HG02623 (cell line): ENCODE data around the gene PDE6B.

Experiments
- ATAC-seq: cut with Tn5 transposase; IDR thresholded peaks from one replicate; pipeline ENCODE4 v1.9.1; 2021; ENCODE audit warnings: moderate library complexity; ENCODE audit not compliant: unreplicated experiment

Gene PDE6B

DNA sequence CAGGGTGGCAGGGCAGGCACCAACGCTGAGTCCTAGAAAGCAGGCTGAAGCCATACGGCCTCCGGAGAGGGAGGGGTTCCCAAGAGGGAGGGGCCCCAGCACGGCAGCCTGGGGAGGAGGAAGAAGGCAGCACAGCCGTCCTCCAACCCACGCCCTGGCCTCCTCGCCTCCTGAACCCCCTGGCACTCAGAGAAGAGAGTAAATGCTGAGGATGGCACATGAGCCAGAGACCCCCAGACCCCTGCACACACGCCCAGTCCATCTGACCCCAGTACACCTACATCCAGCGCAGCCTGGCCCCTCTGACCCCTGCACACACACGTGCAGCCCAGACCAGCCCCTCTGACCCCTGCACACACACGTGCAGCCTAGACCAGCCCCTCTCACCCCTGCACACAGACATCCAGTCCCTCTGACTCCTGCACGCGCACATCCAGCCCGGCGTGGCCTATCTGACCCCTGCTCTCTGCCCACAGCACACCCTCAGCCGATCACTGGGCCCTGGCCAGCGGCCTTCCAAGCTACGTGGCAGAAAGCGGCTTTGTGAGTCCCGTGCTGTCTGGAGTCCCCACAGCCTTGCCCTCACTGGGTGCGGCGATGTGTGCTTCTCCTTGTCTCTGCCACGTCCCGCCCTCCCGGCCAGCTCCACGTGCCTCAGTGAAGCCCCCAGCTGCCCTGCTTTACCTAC lies 30.2 kb downstream of the PDE6B start:
- ATAC-seq: no peak

DNA sequence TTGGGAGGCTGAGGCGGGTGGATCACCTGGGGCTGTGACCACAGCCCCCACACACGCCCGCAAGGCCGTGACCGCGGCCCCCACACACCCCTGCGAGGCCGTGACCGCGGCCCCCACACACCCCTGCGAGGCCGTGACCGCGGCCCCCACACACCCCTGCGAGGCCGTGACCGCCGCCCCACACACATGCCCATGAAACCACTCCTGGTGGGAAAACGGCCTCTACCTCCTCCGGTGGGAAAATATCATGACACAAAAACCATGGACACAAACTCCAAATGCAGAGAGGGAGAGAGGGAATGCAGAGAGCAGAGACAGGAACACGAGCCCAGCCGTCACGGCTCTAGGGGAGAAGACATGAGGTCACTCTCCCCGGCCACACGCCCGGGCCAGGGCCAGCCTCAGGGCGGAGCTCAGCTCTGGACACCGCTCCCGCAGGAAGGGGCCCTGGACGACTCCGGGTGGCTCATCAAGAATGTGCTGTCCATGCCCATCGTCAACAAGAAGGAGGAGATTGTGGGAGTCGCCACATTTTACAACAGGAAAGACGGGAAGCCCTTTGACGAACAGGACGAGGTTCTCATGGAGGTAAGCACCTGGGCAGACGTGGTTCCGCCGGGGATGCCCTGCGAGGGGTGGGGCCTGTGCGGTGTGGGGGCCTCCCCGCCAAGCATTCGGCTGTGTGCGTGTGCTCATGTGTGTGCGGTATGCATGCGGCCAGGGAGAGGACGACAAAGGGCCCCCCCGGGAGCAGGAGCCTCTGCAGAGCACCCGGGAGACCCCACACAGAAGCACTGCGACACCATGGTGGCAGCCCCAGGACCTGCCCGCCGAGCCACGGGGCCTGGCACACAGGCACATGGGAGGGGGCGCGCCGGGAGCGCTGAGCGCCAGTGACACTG lies 31.3 kb downstream of the PDE6B start:
- no peak for ATAC-seq

DNA sequence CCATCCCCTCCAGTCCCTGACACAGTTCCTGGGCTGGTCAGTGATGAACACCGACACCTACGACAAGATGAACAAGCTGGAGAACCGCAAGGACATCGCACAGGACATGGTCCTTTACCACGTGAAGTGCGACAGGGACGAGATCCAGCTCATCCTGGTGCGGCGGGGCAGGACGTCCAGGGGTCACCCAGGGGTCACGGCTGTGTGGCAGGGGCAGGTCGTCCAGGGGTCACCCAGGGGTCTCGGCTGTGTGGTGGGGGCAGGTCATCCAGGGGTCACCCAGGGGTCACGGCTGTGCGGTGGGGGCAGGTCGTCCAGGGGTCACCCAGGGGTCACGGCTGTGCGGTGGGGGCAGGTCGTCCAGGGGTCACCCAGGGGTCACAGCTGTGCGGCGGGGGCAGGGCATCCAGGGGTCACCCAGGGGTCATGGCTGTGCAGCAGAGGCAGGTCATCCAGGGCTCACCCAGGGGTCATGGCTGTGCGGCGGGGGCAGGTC lies 32.0 kb downstream of the PDE6B start:
- no peak for ATAC-seq

DNA sequence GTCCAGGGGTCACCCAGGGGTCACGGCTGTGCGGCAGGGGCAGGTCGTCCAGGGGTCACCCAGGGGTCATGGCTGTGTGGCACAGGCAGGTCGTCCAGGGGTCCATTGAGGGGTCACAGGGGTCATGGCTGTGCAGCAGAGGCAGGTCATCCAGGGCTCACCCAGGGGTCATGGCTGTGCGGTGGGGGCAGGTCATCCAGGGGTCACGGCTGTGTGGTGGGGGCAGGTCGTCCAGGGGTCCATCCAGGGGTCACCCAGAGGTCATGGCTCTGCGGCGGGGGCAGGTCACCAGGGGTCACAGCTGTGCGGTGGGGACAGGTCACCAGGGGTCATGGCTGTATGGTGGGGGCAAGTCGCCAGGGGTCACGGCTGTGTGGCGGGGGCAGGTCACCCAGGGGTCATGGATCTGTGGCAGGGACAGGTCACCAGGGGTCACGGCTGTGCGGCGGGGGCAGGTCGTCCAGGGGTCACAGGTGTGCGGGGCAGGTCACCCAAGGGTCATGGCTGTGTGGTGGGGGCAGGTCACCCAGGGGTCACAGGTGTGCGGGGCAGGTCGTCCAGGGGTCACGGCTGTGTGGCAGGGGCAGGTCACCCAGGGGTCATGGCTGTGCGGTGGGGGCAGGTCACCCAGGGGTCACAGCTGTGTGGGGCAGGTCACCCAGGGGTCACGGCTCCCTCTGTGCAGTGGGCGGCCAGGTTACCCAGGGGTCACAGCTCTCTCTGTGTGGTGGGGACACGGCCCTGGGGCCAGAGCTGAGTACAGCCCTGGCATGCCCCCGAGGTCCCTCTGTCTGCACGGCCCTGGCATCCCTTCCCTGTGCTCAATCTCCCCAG lies 32.7 kb downstream of the PDE6B start:
- no peak for ATAC-seq

DNA sequence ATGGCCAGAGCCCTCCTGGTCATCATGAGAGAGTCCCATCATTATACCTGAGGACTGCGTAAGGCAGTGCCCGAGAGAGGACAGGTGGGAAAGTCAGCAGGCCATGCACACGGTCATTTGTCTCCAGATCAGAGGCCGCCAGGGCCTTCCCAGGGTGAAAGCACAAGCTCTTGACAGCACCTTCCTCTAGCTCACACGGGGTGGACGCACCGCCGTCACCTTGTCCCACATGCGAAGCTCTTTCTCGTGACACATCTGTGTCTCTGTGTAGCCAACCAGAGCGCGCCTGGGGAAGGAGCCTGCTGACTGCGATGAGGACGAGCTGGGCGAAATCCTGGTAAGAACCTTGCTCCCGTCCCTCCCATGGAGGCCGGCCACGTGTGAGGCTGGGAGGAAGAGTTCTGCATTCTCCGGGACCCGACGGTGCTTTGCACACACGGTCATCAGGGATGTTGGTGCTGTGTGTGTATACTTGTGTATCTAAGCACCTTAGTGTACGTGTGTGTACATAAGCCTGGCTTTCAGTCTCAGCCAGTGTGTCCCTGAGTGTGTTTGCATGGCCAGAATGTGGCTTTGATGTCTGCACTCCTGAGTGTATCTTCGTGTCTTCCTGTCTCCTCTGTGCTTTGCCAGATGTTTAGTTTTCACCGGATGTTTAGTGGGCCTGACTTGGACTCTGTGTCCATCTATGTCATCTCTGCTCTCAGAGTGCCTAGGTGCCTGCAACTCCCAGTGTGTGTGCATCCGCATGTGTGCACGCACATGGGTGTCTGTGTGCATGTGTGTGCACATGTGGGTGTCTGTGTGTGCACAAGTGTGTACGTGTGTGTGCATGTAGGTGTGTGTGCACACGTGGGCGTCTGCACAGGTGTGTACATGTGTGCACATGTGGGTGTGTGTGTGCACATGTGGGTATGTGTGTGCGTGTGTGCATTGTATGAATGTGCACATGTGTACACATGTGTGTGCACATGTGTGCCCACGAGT lies 33.6 kb downstream of the PDE6B start:
- no peak for ATAC-seq

DNA sequence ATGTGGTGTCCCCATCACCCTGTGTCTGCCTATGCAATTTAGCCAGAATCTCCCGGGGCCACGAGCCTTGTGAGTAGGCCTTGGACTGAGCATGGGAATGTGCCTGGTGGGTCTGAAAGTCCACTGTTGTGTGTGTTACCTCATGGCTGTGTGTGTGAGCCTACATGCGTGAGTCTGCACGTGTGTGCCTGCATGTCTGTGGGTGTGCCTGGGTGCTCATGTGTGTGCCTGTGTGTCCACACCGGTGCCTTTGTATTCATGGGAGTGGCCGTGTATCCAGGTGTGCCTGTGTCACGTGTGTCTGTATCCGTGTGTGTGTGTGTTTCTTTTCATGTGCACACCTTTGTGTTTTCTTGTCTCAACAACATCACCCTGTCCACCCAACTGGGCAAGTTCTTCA lies 34.5 kb downstream of the PDE6B start:
- no peak for ATAC-seq

DNA sequence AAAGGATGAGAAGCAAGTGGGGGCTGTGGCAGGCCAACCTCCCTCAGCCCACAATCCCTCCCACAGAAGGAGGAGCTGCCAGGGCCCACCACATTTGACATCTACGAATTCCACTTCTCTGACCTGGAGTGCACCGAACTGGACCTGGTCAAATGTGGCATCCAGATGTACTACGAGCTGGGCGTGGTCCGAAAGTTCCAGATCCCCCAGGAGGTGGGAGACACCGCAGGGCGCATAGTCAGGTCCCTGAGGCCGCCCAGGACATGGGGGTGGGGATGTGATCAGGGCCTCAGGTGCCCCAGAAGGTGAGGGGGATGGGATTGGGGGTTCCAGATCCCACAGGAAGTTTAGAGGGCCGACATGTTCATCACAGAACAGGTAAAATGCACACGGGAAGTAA lies 35.0 kb downstream of the PDE6B start:
- ATAC-seq: no peak

DNA sequence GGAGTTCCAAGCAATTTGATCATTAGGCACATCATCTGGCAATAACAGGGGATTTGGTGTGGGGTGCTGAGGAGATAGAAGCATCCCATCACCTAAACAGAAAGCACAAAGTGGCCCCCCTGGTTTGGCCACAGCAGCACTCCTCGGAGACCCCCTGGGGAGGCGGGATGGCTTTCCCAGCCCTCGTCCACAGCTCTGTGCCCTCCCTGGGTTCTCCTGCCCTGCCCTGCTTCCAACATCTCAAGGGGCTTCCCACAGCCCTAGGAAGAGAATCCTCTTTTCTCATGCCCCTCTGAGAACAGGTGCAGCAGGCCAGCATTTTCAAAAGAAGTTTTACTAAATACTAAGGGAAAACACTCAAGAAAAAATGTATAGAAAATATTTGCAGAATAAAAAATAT lies 35.9 kb downstream of the PDE6B start:
- no peak for ATAC-seq

DNA sequence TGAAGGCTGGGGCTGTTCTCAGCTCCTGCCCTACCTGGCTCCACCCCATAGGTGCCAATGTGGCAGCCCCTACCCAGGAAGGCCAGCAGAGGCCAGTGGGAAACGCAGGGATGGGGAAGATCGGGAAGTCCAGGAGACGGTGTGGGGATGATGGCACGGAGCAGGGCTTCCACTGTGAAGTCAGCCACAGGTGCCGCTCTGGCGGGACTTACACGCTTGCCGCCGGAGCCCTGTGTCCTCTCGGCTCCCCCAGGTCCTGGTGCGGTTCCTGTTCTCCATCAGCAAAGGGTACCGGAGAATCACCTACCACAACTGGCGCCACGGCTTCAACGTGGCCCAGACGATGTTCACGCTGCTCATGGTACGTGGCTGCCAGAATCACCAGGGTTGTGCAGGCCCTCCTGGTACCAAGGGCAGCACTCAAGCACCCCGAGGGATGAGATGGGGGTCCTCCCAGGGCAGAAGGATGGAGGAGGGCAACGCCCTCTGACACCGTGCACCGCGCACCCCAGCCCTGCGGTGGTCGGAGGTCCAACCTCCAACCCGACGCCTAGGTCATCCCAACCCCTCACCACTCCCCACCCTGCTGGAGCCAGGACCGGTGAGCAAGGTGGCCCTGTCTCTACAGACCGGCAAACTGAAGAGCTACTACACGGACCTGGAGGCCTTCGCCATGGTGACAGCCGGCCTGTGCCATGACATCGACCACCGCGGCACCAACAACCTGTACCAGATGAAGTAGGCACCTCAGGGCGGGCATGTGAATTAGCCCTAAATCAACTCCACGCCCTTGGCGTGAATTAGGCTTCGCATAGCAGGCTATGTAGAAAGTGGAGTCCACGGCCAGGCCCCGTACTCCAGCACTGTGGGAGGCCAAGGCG lies 36.7 kb downstream of the PDE6B start:
- ATAC-seq: no peak

DNA sequence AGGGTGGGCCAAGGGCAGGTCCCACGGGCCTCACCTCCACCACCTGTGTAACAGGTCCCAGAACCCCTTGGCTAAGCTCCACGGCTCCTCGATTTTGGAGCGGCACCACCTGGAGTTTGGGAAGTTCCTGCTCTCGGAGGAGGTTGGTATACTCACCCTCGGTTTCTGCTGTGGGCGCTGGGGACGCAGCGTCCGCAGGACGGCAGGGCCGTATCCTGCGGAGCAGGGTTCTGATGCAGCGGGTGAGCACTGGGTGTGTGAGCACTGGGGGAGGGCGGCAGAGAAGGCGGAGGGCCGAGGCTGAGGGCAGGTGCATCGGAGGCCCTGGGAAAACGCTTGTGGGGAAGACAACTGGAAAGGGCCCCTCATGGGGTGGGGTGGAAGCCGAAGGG lies 37.7 kb downstream of the PDE6B start:
- no peak for ATAC-seq

DNA sequence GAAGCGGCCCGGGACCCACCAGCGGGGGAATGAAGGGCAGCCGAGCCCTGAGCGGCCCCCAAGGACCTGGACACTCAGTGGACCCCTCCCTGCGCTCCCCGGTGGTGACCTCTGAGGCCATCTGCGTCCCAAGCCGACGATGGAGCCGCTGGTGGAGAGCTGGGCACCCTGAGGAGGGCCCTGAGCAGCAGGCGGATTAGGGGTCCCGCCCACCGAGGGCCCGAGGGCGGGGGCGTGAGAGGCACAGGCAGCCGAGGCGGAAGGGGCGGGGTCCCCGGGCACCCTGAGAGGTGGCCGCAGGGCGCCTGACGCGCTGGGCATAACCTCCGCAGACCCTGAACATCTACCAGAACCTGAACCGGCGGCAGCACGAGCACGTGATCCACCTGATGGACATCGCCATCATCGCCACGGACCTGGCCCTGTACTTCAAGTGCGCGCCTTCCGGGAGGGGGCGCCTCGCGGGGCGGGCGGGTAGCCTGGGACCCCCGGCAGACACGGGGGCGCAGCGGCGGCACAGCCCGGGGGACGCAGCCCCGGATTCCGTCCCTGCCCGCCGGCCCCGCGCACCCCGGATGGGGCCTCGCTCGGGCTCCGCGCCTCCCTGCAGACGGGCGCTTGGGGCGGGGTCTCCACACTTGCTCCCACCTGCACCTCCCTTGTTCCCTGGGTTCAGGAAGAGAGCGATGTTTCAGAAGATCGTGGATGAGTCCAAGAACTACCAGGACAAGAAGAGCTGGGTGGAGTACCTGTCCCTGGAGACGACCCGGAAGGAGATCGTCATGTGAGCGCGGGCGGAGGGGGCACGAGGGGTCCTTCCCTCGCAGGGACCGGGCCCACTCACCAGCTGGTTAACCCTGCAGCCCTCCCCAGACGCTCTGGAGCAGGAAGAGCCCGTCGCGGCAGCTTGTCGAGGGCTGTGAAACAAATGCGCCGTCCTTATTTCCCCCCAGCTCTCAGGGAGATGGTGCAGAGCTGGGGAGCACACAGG lies 38.4 kb downstream of the PDE6B start:
- ATAC-seq: no peak

DNA sequence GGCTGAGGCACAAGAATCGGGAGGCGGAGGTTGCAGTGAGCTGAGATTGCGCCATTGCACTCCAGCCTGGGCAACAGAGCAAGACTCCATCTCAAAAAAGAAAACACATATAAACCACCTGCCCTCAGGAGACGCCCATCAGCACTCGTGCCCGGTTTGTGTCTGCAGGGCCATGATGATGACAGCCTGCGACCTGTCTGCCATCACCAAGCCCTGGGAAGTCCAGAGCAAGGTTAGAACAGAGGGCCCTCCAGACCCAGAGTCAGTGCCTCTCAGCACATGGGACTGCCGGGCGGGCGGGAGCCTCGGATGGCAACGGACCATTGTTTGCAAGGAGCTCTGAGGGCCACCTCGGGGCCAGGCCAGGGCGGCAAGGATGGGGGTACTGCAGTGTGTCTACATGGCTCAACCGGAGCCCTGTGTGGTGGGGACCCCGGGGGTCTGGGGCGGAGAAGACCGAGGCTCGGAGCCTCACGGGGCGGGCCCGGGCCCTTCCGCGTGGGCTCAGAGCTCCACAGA lies 39.4 kb downstream of the PDE6B start:
- ATAC-seq: no peak

DNA sequence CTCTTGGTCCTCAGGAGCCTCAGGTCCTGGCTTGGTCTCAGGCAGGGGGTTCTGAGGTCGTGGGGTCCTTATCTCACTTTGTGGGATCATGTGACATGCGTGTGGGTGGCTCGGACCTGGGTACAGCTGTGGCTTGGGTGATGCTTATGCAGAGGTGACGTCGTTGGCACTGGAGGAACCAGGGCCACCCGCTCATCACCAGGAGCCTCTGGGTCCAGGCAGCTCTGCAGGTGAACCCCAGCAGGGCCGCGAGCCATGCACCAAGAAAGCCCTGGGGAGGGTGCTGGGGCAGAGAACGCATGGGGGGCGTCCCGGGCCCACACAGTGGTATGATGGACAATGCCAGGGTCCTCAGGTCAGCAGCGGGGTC lies 40.0 kb downstream of the PDE6B start:
- ATAC-seq: no peak

DNA sequence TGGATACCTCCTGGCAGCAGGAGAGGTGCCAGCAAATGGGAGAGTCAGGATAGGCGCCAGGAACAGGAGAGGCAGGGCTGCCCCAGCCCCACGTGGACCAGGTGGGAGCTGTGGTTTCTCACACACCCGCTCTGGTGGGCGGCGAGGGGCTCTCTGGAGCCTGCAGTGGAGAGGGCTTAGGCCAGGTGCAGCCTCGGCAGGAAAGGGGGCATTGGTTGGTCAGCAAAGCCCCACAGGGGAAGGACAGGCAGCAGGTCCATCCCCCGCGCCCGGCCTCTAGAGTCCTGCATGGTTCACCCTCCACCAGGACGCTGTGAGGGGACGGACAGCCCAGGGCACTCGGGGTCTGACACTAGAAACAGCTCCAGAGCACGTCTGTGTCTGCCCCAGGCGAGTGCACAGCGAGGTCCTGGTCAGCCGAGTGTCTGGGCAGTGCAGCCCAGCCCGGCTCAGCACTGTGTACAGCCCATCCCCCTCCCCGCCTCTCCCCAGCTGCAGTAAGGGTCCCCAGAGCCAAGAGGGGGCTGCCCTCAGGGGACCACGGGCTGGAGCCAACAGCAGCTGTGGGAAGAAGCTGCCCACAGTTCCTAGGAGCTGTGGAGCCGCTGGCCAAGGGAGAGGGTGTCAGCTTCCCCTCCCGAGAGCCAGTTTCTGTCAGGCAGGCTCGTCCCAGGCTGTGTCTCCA lies 40.5 kb downstream of the PDE6B start:
- ATAC-seq: no peak

DNA sequence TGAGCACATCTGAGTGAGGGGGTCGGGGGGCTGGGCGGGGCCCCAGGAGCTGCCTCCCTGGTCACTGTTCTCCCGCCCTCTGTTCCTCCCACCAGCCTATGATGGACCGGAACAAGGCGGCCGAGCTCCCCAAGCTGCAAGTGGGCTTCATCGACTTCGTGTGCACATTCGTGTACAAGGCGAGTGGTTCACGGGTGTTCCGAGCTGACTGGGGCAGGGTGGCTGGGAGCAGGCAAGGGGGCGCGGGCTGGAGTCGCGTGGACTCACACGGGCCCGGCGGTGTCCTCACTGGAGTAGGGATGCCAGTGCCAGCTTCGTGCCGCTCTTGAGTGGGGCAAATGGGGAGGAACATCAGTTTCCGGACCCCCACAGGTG lies 41.0 kb downstream of the PDE6B start:
- no peak for ATAC-seq

DNA sequence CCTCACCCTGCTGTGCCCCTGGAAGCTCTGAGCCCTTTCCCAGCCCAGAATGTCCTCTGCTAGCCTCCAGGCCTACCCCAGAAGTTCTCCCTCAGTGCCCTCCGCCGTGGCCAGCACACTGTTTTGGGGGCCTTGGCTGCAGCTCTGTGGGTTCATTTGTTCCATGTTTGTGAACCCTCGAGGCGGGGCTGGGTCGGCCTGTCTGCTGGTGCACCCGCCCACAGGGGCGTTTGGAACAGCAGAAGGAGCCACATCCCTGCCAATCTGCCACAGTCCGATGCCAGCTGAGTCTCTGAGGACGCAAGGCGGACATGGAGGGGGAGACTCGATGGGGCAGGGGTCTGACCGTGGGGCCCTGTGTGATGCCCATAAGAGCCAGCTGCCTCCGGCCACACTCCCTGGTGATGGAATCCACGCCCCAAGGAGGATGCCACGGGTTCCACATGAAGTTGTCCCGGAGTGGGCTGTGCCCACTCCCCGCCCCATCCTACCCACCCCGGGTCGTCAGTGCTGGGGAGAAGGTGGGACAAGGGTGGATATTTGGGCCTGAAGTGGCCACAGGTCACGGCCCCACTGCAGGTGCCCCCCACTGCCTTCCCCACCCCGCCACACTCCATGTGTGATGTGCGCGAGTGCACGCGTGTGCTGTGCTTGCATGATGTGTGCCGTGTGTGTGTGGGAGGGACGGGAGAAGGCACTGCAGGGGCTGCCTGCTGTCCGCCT lies 41.6 kb downstream of the PDE6B start:
- ATAC-seq: no peak

DNA sequence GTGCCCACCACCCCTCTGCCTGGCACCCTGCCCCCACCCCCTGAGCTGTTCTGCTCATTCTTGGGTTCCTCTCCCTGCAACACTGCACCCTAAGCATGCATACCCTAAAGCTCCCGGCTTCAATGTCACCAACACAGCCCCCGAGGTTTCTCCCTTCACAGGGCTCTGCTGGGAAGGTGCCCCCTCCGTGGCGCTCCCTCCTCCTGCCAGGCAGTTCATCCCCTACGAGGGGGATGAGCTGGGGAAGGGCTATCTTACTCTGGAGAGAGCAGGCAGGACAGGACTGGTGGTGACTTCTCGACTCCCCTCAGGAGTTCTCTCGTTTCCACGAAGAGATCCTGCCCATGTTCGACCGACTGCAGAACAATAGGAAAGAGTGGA lies 42.2 kb downstream of the PDE6B start:
- ATAC-seq: no peak
